Measurements from ENCODE around the gene EYS.
"Not testable (repeated sequence)": the region's sequence is repeated elsewhere in the genome, so short reads cannot be mapped to it uniquely, and the experiment has no call there.

The EYS gene

GRCh38 chr6:64263778-64264177 is 1443.2 kb downstream of the EYS start:
- DNase-seq, result no peak

GRCh38 chr6:64259372-64259771 is 1447.7 kb downstream of the EYS start:
- no peak for DNase-seq

GRCh38 chr6:64258752-64259151 is 1448.3 kb downstream of the EYS start:
- DNase-seq, result no peak

GRCh38 chr6:64258302-64258701 is 1448.7 kb downstream of the EYS start:
- DNase-seq, result no peak

GRCh38 chr6:64257586-64257985 is 1449.4 kb downstream of the EYS start:
- no peak for DNase-seq

- no peak for DNase-seq
Measured at GRCh38 chr6:64256483-64256882, 1450.5 kb downstream of the EYS start.

- DNase-seq, result no peak
Measured at GRCh38 chr6:64255000-64255399, 1452.0 kb downstream of the EYS start.

GRCh38 chr6:64254558-64254957 is 1452.5 kb downstream of the EYS start:
- DNase-seq, result no peak

GRCh38 chr6:64252256-64252655 is 1454.8 kb downstream of the EYS start:
- DNase-seq, result no peak

GRCh38 chr6:64250126-64250525 is 1456.9 kb downstream of the EYS start:
- no peak for DNase-seq

GRCh38 chr6:64249115-64249514 is 1457.9 kb downstream of the EYS start:
- DNase-seq, result no peak

GRCh38 chr6:64243618-64244017 is 1463.4 kb downstream of the EYS start:
- DNase-seq, result no peak

GRCh38 chr6:64238908-64239307 is 1468.1 kb downstream of the EYS start:
- not testable (repeated sequence) for DNase-seq

- no peak for DNase-seq
Measured at GRCh38 chr6:64238071-64238470, 1469.0 kb downstream of the EYS start.

- no peak for DNase-seq
Measured at GRCh38 chr6:64233746-64234145, 1473.3 kb downstream of the EYS start.

- DNase-seq, result no peak
Measured at GRCh38 chr6:64231928-64232327, 1475.1 kb downstream of the EYS start.

- DNase-seq, result no peak
Measured at GRCh38 chr6:64230530-64230929, 1476.5 kb downstream of the EYS start.

GRCh38 chr6:64227863-64228262 is 1479.2 kb downstream of the EYS start:
- DNase-seq, result no peak

GRCh38 chr6:64225503-64225902 is 1481.5 kb downstream of the EYS start:
- DNase-seq, result no peak

- DNase-seq, result no peak
Measured at GRCh38 chr6:64224819-64225218, 1482.2 kb downstream of the EYS start.

GRCh38 chr6:64221776-64222175 is 1485.2 kb downstream of the EYS start:
- DNase-seq, result no peak

- no peak for DNase-seq
Measured at GRCh38 chr6:64220801-64221200, 1486.2 kb downstream of the EYS start.

- DNase-seq, result no peak
Measured at GRCh38 chr6:64217721-64218620, 1489.1 kb downstream of the EYS start.

GRCh38 chr6:64214373-64214772 is 1492.7 kb downstream of the EYS start:
- DNase-seq, result no peak

- no peak for DNase-seq
Measured at GRCh38 chr6:64213697-64214096, 1493.3 kb downstream of the EYS start.
